HL-60/S4 treated with retinoic acid at 250 ng/mL for 4 days and 3 days (cell line): ENCODE results near the gene ZNF35.
"Not testable (repeated sequence)": the region's sequence is repeated elsewhere in the genome, so short reads cannot be mapped to it uniquely, and the experiment has no call there.

Experiments used
- in situ Hi-C: fragments of 300-500 bp; cut with MboI; formaldehyde crosslinking; loops from 2 replicates; pipeline ENCODE4 v1.7.0; 2022; ENCODE audit warnings: low sequenced_read_pairs

Gene ZNF35

DNA sequence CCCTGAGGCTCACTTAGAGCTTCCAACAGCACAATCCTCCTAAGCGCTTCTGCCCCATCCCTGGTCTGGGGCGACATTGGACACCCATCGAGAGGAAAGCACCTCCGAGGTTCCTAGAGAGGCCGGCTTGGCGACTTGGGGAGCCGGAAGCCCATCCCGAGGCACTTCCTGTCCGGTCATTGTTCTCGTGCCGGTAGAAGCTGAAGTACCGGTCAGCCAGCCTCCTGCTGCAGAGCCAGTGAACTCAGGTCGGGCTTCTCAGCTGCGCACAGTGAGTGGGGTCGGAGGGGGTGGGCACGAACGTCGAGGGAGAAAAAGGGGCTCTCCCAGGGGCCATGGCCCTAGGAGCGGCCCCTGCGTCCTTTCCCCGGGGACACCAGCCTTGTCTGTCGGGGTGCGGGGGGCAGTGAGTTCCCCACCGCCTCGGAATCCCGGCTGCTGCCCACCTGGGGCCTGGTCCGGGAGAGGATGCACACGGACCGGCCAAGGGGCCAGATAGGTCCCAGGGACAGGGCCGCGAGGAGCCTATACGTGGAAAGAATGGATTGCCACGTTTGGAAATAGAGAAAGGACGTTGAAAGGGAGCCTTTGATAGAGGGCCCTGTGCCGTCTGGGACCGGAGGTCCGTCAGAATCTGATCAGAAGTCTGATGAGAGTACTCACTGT is at the start of gene ZNF35:
TSS of gene ZNF35 (plus strand) at position 169 of the 666 bp plus-strand sequence. CDS start 2,336 bp downstream, outside the sequence.
- in situ Hi-C loops, result no loop called here

DNA sequence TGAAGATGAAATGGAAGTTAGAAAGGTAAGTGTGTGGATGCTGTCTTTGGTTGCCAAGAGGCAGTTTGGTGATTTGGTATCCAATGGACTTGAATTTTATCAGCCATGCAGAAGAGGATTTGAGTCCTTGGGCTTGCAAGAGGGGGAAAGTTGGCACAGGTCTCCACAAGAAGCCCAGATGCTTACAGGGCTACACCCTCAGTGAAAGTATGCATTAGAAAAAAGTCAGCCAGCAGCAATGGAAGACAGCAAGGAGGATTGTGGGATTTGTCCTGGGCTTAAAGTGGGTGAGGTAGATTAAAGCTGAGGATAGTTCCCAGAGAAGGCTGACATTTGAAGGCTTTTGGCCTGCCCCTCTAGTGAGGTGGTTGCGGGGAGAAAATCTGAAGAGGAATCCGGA is 46.8 kb upstream of the ZNF35 start:
- in situ Hi-C loops, result no loop called here

DNA sequence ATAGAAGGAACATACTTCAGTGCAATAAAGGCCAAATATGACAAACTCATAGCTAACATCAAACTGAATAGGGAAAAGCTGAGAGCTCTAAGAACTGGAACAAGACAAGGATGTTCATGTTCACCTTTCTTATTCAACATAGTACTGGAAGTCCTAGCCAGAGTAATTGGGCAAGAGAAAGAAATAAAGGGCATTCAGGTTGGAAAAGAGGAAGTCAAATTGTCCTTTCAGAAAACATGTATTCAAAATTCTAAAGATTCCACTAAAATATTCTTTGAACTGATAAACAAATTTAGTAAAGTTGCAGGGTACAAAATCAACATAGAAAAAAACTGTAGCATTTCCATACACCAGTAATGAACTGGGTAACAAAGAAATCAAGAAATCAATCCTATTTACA is 35.9 kb upstream of the ZNF35 start:
- in situ Hi-C loops, result no loop called here

DNA sequence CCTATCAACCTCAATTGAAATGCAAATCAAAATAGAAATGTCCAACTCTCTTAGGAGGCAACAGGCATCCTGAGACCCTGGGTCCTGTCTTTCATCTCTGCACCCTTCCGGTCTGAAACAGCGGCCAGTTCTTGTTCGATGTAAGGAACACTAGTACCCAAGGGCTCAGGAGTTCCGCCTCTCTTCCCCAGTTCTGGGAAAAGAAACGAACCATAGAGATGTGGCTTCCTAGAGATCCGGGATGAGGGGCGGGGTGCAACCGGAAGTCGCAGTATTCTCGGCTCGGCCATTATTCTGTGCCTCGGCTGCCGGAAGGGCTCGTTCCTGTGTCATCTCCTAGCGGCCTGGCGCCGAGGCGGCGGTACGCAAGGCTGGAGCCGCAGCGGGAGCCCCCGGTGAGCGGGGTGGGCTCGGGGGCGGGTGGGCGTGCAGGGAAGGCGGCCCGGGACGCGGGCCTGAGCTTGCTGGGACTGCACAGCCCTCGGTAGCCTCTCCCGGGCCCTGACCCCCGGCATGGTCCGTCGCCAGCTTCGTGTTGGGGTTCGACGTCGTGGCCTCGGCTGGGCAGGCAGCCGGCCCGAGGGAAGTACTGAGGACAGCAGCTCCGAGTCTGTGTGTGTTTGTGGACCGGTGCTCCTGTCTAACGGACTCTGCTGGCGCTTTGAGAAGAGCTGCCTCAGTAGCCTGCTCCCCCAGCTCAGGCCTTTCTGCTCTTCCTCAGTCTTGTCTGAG is 23.6 kb upstream of the ZNF35 start, which contains the start of gene ZNF197:
TSS of gene ZNF197 (plus strand) at position 288 of the 732 bp plus-strand sequence. CDS start 4,119 bp downstream, outside the sequence.
- in situ Hi-C loops, result no loop called here

DNA sequence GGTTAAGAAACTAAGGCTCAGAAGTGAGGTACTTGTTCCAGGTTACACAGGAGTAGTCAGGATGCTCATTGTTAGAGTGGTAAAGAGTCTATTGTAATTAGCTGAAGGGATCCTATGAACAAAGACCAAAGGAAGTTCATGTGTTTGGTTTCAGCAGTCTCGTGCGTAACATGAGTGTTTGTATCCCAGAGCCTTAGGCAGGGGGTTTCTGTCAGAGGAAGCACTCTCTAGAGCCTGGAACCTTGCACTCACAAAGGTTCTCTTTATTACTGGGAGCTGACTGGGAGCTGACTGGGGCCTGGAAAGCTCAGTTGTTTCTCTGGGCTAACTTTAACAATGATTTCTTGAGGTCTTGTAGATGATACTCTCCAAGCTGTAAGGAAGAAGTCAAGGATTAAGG is 19.8 kb upstream of the ZNF35 start:
- in situ Hi-C loops, result no loop called here

DNA sequence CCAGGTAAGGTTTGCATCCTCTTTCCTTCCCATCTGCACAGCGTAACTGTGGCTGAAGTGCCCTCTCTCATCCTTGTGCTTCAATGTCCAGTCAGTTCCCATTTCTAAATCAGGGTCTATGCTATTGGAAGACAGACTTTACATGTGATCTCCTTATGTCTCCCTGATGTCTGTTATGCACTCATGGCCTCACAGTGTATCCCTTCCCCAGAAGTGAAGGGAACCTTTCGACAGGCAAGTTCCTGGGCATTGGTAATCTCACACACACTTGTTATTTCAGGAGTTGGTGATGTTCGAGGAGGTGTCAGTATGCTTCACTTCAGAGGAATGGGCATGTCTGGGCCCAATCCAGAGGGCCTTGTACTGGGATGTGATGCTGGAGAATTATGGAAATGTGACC is 16.3 kb upstream of the ZNF35 start:
- in situ Hi-C loops, result no loop called here

DNA sequence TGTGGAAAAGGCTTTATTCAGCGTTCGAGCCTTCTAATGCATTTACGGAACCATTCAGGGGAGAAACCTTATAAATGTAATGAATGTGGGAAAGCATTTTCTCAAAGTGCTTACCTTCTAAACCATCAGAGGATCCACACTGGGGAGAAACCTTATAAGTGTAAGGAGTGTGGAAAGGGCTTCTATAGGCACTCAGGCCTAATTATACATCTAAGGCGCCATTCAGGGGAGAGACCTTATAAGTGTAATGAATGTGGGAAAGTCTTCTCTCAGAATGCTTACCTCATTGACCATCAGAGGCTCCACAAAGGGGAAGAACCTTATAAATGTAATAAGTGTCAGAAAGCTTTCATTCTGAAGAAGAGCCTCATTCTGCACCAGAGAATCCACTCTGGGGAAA is 6.2 kb upstream of the ZNF35 start:
- in situ Hi-C loops, result no loop called here

DNA sequence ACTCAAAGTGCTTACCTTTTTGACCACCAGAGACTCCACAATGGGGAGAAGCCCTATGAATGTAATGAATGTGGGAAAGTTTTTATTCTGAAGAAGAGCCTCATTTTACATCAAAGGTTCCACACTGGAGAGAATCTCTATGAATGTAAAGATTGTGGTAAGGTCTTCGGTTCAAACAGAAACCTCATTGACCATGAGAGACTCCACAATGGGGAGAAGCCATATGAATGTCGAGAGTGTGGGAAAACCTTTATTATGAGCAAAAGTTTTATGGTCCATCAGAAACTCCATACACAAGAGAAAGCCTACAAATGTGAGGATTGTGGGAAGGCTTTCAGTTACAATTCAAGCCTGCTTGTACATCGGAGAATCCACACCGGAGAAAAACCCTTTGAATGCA is 5.5 kb upstream of the ZNF35 start:
- in situ Hi-C loops, result no loop called here

DNA sequence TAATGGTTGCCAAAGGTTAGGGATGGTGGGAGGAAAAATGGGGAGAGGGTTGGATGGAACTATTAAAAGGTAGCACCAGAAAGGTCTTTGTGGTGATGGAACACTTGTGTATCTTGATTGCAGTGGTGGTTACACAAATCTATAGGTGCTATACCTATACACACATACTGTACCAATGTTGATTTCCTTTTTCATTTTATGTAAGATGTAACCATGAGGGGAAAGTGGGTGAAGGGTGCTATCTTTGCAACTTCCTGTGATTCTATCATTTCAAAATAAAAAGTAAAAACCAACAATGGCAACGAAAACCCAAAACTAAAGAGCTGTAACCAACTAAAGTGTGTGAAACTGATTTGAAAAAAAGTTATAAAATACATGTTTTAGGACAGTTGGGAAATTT is 761 bp upstream of the ZNF35 start:
- in situ Hi-C loops, result no loop called here

DNA sequence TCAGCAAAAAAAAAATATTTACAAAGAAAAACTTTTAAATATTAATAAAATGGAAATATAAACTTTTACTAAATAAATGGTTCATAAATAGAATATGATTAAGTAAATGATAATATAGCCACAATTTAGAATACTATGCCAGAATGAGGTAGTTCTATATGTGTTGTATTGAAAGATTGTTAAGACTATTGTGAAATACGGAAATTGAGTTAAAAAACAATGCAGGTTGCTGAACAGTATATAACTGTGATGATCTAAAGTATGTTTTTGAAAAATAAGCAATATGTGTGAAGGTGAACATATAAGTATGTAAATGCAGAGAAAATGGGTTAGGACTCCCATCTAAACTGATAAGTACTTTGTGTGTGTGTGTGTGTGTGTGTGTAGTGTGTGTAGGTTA is 1.2 kb downstream of the ZNF35 start:
- in situ Hi-C loops, result no loop called here

DNA sequence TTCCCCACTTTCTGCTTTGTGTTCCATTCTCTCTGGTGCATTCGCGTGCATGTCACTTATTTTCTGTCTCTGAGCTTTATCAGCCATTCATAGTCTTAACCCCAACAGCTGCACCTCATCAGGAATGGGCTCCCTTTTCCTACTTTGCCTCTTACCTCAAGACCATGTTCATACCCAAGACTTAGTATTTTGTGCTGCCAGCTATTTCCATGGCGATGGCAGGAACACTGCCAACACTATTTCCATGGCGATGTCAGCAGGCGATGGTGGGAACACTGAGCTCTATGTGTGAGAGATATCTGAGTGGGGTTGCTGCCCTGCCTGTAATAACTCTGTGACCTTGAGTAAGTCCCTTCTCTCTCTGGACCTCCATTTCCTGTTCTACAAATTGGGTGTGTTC is 5.5 kb downstream of the ZNF35 start:
- in situ Hi-C loops, result no loop called here

DNA sequence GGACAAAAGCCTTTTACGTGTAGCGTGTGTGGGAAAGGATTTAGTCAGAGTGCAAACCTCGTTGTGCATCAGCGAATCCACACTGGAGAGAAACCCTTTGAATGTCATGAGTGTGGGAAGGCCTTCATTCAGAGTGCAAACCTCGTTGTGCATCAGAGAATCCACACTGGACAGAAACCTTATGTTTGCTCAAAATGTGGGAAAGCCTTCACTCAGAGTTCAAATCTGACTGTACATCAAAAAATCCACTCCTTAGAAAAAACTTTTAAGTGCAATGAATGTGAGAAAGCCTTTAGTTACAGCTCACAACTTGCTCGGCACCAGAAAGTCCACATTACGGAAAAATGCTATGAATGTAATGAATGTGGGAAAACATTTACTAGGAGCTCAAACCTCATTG is 10.5 kb downstream of the ZNF35 start:
- in situ Hi-C loops, result no loop called here

DNA sequence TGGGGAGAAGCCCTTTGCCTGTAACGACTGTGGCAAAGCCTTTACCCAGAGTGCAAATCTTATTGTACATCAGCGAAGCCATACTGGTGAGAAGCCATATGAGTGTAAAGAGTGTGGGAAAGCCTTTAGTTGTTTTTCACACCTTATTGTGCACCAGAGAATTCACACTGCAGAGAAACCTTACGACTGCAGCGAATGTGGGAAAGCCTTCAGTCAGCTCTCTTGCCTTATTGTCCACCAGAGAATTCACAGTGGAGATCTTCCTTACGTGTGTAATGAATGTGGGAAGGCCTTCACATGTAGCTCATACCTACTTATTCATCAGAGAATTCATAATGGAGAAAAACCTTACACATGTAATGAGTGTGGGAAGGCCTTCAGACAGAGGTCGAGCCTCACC is 10.9 kb downstream of the ZNF35 start:
- in situ Hi-C loops, result no loop called here

DNA sequence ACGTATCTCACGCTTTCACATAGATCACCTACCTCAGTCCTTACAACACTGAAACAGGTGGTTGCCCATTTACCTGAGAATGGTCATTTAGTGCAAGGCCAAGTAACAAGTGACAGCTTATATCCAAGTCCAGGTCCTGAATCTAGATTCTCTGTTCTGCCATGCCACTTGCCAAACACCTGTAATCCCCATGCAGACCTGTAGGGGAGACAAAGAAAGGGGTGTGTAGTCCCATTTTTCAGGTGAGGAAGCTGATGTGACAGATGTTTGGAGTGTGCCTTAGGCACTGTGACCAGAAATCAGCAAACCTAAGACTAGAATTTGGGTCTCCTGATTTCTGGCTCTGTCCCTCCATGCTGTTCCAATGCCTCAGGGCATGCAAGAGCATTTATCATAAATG is 12.7 kb downstream of the ZNF35 start:
- in situ Hi-C loops, result no loop called here

DNA sequence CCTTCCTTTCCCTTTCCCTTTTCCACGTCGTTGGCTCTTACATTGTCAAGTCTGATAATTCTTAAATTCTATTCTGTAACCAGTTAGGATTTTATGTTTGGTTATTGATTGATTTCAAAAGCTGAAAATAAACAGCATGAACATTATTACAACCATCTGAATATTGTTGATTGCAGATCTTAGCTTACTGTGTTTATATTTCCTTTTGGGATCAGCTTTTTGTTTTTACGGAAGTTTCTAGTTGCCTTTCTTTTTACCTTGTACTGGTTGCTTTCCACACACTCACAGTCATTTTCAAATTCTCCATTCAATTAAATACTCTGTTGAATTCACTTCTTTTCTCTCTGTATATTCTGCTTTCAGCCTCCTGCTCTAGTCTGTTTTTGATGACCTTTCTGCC is 16.6 kb downstream of the ZNF35 start:
- in situ Hi-C loops, result no loop called here

DNA sequence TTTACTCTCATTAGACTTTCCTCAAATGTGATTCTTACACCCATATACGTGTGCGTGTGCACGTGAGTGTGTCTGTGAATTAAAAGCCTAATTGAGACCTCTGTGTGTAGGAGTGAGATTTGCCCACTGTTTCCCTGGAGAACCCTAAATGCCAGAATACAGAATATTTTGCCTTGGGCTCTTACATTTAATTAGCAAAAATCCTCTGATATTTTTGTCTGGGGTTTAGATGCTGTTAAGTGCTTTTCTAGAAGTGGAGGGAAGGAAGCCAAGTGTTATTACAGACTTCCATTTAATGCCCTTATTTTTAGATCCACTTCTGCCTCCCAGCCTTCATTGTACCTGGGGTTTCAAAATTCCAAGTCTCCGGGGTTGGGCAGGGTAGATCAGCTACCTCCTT is 17.8 kb downstream of the ZNF35 start:
- in situ Hi-C loops, result no loop called here

DNA sequence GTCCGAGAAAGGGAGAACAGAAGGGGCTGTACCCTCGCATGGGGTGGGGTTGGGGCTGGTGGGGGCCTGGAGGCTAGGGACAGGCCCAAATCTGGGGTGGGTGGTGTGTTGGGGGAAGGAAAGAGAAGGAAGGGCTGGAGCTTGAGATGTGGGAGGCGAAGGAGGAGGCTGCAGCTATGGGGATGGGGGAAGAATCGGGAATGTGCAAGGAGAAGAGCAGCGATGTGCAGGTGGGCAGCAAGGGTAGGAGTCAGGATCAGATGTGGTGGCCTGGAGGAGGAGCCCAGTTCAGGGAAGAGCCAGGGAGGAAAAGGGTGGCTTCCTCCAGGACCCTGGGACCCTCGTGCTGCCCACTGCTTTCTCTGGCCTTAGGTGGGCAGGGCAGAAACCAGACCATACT is 21.2 kb downstream of the ZNF35 start:
- in situ Hi-C loops, result no loop called here

DNA sequence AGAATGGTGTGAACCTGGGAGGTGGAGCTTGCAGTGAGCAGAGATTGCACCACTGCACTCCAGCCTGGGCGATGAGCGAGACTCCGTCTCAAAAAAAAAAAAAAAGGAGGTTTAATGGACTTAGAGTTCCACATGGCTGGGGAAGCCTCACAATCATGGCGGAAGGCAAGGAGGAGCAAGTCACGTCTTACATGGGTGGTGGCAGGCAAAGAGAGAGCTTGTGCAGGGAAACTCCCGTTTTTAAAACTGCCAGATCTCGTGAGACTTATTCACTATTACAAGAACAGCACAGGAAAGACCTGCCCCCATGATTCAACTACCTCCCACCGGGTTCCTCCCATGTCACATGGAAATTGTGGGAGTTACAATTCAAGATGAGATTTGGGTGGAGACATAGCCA is 24.9 kb downstream of the ZNF35 start:
- in situ Hi-C loops, result not testable (repeated sequence)

DNA sequence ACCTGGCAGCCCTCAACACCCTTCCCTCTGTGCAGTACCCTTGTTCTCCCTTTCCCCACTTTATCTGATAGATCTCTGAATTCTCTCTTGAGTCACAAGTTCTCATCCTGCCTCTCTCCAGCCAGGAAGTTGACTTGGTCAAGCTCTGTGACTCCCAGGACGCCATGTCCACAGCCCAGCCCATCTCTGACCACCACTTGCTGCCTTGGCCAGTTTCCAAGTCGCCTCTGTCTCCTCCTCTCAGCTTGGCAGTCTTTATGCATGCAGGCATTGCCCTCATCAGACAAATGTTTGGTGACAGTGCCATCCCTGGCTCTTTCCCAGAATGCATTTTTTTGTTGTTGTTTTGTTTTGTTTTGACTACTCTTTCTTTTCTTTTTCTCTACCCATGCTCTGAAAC is 25.7 kb downstream of the ZNF35 start:
- in situ Hi-C loops, result no loop called here

DNA sequence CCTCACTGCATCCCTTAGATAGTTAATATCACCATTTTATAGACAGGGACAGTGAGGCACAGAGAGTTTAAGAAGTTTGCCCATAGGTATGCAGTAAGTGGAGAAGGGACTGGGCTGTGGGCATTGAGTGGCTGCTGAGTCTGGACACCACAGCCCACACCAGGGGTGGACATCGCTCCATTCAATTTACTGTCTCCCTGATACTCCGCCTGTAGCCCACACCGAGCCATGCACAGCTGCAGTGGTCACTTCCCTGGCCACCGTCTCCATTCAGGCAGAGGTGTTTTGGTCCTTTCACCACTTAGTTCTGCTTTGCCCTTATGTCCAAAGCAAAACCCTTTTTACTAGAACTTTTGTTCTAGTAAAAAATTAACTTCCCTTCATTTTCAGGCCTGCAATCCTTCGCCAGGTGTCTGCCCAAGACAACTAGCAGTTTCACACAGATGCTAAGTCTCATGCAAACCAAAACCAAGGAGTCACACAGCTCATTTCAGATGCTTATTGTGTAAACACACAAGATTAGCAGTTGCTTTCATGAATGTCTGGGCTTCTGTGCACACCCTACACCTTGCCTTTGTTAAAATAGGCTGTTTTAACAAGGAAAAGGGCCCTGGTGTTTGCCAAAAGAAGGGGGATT is 30.1 kb downstream of the ZNF35 start:
- in situ Hi-C loops, result no loop called here

DNA sequence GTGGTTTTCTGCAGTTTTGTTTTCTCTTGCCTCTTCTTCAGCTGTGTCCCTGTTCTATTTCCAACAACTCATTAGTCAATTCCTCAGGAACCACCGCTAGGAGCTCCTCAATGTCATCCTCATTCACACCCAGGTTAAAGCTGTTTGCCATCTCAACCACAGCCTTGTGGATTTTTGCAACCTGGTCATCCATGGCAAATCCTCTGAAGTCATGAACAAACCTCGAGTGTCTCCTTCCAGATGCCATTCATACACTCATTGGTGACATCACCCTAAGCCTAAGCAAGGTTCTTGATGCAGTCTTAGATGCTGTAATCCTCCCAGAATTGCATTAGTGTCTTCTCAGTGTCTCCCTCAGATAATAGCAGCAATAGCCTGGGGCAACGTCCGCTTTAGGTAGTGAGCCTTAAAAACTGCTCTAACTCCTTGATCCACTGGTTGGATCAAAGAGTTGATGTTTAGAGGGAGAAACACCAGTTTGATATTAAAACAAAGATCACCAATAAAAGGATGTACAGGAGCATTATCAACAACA is 32.5 kb downstream of the ZNF35 start:
- in situ Hi-C loops, result no loop called here
